Measurements from ENCODE around the gene ENOX1.
"Not testable (repeated sequence)": the region's sequence is repeated elsewhere in the genome, so short reads cannot be mapped to it uniquely, and the experiment has no call there.

Gene ENOX1

DNA sequence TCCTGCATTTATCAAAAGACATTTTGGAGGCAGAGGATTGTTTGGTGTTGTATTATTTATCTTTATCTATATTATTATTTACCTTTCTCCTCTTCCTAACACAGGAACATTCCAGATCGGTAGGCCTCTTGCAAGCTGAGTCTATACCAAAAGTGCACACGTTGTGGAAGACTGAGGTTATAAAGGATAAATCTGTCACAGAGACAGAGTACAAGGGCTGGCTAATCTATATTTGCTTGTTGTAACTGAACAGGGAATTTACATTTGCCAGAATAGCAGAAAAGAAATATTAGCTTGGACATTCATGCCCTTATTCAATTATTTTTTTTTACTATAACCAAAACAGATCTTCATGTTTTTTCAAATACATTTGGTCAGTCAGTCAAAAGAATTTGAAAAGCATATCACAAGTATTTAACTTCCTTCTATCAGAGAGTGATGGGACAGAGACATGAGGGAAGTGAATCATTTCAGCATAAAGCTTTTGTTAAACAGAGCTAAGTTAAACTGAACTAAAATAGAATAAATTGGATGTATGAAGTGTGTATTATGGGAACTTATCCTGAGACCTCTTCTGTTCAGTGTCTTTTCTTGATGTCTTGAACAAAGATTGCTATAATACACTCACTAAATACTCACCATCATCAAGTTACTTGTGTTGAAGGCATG, 410.8 kb downstream of the ENOX1 start:
- peak in 2 of 3 donors; percentile 36 to 60 for DNase-seq

DNA sequence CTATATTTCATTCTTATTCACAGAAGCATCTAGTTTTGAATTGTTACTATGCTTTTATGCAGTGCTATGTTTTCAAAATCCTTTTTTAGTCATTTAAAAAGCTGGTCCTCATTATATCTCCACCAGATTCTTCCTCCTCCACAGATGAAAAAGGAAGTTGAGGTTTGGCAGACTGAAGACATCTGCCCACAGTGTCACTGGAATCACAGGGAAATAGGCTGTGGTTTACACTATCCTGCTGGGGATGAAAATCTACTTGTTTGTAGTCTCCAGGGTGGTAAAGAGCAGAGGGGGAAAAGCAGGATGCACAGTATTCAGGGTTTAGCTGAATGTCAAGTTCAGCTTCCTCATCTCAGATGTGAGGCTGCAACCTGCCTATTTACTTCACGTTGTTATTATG, 412.2 kb downstream of the ENOX1 start:
- peak; percentile 60 to 77 (median 77) for DNase-seq

DNA sequence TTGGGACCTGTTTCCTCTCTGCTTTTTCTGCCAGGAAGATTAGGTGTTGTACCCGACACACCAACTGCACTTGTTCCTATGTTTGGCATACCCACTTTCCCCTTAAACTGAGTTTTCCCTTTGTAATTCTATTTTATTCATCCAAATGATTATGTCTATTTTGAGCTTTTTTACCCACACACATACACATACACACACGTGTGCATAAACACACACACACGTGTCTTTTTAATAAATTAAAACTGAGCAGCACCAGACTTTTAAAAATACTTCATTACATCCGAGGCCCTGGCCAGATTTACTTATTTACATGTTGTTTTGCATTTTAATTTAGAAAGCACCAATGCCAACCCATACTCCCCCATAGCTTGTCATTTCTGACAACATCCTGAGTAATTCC, 413.4 kb downstream of the ENOX1 start:
- no peak for DNase-seq

DNA sequence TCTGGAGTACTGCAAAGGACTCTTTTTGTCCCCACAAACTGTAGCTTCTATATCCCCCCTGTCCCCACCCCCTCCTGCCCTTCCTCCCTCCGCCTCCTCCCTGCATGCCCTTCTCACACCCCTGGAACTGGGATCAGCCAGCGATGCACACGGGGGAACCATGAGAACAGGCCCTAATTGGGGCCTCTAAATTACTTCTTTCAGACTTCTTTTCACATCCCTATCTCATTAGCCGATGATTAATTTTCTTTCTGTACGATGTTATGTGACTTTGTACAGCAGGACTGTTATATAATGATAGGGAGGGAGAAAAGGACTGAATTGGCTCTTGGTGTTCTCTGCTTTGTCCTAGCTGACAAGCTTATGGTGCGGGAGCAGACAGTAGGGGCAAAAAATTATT, 415.9 kb downstream of the ENOX1 start:
- DNase-seq = no peak

DNA sequence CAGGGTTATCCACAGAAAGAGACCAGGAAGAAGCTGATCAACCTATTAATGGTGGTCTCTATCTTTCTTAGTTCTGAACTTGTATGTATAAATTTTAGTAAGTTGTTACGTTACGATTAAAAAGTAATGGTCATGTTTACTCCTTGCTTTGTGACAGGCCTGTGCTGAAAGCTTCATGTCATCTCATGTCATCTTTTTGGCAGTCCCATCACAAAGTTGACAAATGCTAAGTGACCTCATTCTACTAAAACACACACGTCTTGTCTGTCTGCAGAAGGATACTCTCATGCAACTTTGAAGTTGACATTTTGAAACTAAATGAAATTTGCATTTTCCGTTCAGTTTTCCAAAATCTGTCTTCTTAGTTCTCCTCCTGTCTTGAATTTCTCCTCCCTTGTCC, 417.5 kb downstream of the ENOX1 start:
- DNase-seq = no peak

DNA sequence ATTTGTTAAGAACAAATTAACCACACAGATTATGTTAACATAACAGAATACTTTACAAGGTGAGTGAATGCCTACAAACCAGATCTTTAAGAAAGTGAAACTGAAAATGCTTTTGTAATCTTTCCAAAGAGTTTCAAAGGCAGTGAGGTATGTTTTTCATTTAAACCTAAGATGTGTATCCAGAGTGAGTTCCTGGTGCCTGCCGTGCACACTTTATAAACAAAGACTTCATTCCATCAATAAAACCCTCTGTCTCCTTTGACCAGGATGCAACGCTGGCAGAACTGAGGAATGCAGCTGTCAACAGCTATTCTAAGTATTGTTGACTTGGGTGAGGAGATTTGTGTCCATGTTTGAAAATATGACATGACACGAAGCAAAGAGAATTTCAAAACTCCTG, 418.8 kb downstream of the ENOX1 start:
- no peak for DNase-seq

DNA sequence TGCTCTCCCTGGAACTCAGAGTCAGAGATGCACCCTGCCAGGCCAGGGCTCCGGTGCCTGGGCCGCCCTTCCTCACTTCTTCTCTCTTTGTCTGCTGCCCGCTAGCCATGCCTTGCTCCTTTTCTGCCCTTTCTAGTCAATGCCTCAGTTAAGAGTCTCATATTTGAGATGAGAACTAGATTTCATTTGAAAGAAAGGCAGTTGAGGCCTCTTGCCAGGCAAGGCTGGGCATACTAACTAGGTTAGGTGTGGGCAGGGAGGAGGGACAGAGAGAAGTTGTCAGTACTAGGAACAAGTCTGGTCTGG, 421.8 kb downstream of the ENOX1 start:
- no peak for DNase-seq

DNA sequence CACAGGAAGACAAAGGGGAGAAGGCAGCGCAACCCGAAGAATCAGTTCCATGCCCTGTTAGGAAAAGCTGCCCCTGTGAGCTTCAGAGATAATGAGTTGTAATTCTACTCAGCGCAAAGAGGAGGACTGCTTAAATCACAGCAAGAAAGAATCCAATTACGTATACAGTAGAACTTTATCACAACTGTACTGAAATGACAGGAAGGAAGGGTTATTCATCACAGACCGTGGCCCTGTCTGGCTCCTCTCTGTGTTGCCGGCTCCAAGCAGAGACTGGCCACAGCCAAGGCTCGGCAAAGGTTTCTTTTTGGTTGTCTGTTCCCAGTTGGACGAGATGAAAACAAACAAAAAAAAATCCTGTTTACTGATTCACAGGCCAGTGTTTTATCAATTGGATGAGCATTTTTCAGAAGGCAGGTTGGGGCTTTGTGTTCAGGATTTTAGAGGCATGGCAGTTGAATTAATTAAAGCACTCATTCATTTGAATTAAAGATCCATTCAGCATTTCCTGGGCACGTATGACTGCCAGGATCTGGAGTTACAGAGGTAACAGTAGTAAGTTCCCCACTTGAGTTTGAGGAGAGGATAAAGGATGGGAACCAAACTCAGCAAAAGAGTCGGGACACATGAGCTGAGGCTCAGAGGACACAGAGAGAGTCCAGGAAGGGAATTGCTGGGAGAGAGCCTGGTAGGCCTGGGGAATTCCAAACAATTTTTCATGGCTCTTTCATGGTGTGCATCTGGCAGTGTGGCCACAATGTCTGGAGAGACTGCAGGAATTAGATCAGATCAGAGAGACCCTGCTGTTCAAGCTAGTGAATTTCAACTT, 422.3 kb downstream of the ENOX1 start:
- peak in 2 of 3 donors; percentile 34 to 35 for DNase-seq

DNA sequence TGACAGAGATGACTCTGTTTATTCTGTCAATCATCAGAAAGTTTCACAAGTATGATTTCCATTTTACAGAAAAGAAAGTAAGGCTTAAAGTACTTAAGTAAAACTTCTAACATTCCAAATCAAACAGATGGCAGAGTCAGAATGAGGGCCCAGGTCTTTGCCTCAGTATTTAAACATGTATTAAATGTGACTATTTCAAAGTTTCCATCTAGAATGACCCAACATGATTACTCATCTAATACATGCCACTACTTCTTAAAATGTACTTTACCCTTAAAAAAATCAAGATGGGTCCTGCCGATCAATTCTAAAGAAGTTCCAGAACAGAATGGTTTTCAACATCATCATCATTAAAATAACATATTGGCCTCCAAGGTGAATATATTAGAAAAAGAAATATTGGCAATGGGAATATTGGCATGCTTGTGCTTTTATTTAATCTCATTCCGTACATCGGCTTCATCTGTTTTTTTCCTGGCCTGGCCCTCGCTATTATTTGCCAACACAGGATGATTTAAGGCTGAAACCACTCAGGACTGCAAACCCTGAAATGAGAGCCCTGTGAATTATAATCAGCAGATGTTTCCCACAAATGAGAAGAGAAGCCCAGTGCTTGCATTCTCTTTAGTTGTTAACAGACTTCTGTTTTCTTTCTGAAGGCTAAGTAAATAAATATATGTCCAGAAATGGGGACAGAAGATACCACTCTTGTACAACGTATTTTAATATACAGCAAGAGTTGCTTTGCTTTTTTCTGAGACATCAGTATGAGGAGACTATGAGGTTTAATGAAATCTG, 423.4 kb downstream of the ENOX1 start:
- DNase-seq = peak in 1 of 3 donors; percentile 23

DNA sequence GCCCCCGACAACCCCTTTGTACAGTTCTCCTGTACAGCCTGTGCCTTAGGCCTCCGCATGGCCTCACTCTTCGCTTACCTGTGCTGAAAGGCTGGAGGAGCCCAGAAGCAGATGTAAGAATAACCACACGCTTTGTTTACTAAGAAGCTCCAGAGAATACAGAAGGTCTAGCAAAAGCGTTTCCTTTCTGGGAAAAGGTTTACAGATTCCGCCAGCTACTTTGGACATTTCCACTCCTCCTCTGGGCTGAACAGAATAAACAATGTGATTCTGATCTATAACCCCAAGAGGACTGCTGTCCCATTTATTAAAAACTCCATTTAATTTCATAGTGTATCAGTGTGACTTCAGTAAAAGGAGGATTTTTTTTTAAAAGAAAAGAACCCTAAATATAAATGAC, 424.2 kb downstream of the ENOX1 start:
- DNase-seq = no peak

DNA sequence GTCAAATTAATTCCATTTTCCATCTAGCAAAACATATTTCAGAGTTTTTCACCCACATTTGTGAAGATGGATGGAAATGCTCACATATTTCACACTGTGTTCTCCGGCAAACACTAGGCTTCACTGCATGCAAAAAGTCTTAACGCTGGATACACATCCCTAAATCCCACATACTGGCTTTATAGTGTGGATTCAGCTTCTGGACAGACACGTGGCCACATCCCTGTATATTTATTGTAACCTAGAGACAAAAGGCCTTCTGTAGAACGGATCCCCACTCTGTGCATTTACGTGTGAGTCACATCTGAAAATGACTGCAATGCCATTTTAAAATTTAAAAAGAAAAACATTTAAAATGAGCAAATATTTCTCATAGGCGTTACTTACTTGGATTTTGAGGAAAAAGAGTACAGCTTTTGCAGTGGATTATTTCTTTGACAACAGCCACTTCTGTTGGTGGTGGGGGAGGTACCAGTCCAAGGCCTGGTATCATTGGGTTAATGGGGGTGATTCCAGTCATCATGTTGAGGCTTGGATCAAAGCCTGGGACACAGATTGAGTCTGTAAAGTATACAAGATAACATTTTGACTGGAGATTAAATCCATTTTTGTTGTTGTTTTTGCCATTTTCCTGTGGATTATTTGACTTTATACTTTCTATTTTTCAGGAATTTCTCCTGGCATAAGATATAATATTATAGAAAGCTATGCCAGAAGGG, 425.7 kb downstream of the ENOX1 start:
- DNase-seq = no peak

DNA sequence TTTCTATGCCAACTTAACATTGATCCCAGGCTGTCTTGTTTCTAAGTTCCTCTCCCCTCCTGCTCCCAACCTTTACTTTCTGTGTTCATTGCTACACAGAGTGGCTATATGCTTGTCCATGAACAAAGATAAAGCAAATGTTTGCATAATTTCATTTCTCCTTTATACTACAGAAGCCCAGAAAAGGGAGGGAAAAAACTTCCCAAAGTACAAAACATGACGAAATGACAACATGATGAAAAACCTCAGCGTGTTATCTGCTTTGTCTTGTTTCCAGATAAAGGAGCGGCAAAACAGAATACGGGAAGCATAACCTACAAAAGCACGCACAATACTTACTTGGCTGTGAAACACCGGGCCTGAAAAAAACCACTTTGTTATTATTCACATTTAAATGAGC, 426.6 kb downstream of the ENOX1 start:
- DNase-seq = peak in 1 of 3 donors; percentile 26

DNA sequence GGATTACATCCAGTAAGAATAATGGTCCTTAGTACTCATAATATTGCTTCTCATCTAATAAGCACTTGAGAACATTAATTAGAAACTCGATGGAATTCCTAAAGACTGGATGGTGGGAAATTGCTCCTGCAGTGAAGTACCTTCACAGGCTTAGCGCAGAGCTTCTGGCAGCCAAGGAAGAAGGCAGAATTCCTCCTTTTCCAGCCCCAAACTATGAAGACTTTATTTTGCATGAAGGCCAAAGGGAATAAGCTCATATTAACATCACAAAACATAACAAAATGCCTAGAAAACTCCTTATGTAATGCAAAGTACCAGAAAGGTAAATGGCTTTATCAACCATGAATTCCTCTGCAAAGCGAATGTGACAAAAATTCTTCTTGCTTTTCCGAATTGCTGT, 427.2 kb downstream of the ENOX1 start:
- no peak for DNase-seq

DNA sequence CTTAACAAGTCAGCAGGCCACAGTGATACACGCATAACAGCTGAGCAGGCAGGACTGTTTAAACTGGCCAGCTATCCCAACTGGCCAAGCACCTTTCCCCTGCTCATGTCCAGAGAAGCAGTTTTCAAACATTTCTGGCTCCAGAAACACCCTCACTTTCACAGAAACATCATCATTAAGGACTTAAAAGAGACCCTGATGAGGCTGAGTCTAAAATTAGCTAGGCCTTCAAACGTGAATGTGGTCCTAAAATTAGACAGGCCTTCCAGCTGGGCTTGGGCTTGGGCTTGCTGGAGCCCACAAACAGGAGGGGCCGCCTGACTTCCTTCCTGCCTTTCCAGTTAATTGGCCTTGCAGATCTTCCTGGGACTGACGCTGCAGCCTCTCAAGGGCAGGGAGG, 429.2 kb downstream of the ENOX1 start:
- DNase-seq = no peak

DNA sequence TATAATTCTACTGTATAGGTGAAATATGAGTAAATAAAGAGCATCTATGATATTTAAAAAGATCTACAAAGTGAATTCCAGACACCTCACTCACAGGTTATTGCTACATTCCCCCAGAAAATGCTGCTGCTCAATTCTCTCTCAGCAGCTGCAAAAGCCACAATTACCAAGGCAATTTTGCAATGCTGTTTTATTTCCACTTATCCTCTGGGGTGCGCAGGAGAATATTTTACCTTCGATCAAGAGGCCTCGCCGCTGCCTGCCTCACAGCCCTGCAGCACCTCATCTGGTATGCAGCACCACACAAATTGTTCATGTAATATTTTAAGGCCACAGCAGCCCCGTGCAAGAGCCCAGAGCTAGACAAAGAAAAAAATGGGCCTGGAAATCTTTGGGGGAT, 430.2 kb downstream of the ENOX1 start:
- DNase-seq = peak in 1 of 3 donors; percentile 22

DNA sequence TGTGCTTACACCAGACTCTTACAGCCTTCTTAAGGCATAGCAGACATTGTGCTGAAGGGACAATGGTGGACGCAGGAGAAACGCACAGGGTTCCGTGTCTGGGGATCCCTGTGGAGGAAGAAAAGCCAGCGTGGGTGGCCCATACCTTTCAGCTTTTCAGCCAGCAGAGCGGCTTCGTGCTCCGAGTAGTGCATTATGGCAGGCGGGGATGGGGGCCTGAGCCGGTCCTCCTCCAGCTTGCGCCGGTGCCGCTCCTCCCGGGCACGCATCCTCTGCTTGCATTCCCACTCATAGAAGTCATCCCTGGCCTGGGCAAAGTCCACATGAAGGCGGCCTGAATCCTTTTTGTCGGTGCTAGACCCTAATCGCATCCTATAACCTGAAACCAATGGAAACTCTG, 431.0 kb downstream of the ENOX1 start:
- no peak for DNase-seq

DNA sequence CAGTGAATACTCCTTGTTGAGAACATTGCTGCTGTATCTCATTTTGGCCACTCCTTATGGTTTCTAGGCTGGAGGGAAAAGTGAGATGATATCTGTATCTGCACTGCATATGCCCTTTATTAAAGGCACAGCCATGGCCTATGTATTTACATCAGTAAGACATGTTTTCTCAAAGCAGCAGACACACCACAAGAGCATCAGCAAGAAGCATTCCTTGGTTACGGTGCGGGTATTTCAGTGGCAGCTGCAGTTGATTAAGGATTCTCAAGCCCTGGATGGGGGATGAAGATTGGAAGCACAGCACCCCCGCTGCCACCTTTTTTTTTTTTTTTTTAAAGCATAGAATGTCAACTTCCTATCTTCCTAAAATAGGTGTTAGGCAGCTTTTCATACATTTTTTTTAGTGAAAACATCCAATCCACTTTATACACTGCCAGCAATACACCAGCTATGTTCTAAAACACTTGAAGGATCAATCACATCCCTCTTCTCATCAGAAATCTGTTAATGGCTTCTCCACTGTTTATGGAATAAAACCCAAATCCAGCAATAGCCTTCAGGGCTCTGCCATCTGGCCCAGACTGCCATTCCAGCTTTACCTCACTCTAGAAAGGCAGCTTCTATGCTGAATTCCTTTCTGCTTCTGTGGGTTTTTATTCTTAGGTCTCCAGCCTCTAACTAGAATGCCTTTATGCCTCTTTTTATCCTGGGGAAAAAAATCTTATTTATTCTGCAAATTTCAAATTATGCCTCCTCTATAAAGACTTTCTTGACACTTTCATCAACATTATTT, 432.4 kb downstream of the ENOX1 start:
- no peak for DNase-seq

DNA sequence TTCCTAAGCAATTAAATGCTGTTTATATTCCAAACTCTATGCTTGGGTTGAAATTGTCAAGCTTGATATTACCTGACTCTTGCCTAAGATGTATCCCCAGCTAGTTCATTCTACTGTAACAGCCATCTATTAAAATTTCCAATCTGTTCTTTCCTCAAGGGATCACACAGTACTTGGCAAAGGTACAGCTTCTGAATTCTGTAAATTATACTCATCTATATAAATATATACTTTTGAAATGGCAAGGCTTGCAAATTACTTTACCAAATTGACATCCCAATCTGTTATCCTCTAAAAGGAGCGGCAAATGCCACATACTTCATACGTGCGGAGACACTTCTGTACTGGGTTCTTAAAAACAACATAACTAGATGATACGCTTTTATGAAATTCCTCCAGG, 433.1 kb downstream of the ENOX1 start:
- DNase-seq = no peak

DNA sequence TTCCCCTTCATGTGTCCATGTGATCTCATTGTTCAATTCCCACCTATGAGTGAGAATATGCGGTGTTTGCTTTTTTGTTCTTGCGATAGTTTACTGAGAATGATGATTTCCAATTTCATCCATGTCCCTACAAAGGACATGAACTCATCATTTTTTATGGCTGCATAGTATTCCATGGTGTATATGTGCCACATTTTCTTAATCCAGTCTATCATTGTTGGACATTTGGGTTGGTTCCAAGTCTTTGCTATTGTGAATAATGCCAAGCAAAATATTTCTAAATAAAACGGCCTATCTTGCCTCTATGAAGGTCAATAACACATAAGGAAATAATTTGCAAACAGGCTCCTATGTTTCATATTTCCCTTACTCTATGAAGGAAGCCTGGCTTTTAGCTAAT, 435.2 kb downstream of the ENOX1 start:
- not testable (repeated sequence) for DNase-seq

DNA sequence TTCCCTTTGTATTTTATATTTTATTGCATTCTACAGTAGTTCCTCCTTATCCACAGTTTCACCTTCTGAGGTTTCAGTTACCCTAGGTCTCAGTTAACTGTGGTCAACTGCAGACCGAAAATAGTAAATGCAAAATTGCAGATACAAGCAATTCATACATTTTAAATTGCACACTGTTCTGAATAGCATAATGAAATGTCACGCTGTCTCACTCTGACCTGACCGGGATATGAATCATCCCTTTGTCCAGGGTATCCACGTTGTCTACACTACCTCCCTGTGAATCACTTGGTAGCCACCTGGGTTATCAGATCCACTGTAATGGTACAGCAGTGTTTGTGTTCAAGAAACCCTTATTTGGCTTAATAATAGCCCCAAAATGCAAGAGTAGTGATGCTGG, 438.4 kb downstream of the ENOX1 start:
- DNase-seq = no peak

DNA sequence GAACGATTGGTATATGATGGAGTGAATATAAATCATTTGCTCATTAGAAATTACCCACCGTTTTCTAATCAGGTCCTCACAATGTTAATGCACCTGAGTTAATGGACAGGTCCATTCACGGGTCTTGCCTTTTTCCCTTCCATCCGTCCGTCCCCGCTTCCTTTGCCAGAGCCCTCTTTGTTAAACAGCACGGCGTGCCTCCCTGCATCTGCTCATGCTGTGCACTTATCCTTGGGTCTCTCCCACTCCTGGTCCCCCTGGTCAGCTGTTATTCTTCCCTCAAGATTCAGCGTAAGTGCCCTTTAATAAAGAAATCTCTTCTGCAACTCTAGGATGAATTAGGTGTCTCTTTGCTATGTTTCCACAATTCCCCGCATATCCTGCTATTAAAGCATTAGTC, 438.9 kb downstream of the ENOX1 start:
- no peak for DNase-seq

DNA sequence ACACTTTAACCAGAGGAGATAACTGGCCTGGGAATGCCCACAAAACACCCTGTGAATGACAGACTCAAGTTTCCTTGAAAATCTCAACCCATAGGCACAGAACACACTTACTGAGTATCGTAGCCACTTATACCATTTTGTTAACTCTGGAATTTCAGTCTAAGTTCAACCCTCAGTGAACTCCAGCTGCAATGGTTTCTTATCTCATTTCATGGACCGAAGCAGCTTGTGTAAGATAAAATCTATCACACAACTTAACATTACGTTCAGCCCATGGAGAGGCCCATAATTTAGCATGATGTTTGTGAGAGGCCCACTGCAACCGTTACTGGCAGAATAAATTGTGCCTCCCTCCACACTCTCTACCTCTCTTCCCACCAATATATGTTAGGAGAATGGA, 440.3 kb downstream of the ENOX1 start:
- DNase-seq = no peak

Data from suppressor macrophage treated with lipopolysaccharide for 1 hour (primary cell).